KMS-11 (cell line): Measurements from ENCODE around the gene SLC4A1.

Experiments used
- H2AFZ ChIP-seq: fragments of 200-600 bp; sonication (generic); 2 replicates; pipeline ENCODE4 v1.6.1; 2016; ENCODE audit warnings: antibody characterized with exemption, mixed run types, low read depth
- H3K27ac ChIP-seq: fragments of 200-600 bp; sonication (generic); 2 replicates; pipeline ENCODE4 v1.6.1; 2016; ENCODE audit warnings: mild to moderate bottlenecking, mixed run types
- H3K27me3 ChIP-seq: fragments of 200-600 bp; sonication (generic); 2 replicates; pipeline ENCODE4 v1.6.1; 2017; ENCODE audit warnings: mild to moderate bottlenecking, low read depth, mixed run types, moderate library complexity; ENCODE audit not compliant: insufficient read depth
- H3K36me3 ChIP-seq: fragments of 200-600 bp; sonication (generic); 2 replicates; pipeline ENCODE4 v1.6.1; 2017; ENCODE audit warnings: mild to moderate bottlenecking, mixed run types; ENCODE audit not compliant: insufficient read depth
- H3K4me1 ChIP-seq: fragments of 200-600 bp; sonication (generic); 2 replicates; pipeline ENCODE4 v1.6.1; 2016; ENCODE audit warnings: mild to moderate bottlenecking, low read depth, mixed run types; ENCODE audit not compliant: poor library complexity, severe bottlenecking
- H3K4me2 ChIP-seq: fragments of 200-600 bp; sonication (generic); 2 replicates; pipeline ENCODE4 v1.7.0; 2016; ENCODE audit warnings: mild to moderate bottlenecking, mixed run types
- H3K4me3 ChIP-seq: fragments of 200-600 bp; sonication (generic); IDR thresholded peaks from 2 replicates; pipeline ENCODE4 v1.6.1; 2017; ENCODE audit warnings: low read depth, low read length, mixed read lengths; ENCODE audit not compliant: insufficient read depth
- H3K79me2 ChIP-seq: fragments of 200-600 bp; sonication (generic); 2 replicates; pipeline ENCODE4 v1.6.1; 2016; ENCODE audit warnings: low read depth, mixed run types; ENCODE audit not compliant: insufficient read depth
- H3K9ac ChIP-seq: fragments of 200-600 bp; sonication (generic); 2 replicates; pipeline ENCODE4 v1.6.1; 2016; ENCODE audit warnings: mild to moderate bottlenecking, mixed run types
- H4K20me1 ChIP-seq: fragments of 200-600 bp; sonication (generic); 2 replicates; pipeline ENCODE4 v1.6.1; 2016; ENCODE audit warnings: mild to moderate bottlenecking, mixed run types; ENCODE audit not compliant: insufficient read depth
- CTCF ChIP-seq: fragments of 200-600 bp; sonication (generic); conservative IDR thresholded peaks from 2 replicates; pipeline ENCODE4 v1.6.1; 2017; ENCODE audit warnings: low read depth, mild to moderate bottlenecking, antibody characterized with exemption, low read length, moderate library complexity, mixed read lengths

Gene SLC4A1

DNA sequence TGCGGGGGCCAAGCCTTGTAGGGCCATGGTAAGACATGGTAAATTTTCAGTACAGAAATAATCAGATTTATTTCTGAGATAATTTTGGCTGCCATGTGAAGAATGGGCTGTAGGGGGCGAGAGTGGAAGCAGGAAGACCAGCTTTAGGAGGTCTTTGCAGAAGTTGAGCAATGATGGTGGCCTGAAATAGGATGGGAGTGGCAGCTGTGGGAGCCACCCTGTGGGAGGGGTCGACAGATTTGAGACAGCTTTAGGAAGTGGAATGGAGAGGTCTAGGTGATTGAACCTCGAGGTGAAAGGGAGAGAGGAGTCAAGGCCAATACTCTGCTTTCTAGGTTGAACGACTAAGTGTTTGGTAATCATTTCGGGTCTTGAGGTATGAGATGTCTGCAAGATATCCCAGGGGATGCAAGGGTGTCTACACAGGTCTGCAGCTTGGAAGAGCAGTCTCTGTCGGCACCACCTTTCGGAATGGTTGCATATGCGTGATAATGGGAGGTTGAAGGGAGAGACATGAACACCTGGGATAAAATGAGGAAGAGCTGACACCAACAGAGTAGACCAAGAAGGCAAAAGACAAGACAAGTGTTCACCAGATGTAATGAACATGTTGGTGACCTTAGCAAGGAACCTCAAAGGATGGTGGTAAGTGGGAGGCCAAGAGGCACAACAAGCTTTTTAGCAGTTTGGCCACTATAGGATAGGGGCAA lies 64.0 kb downstream of the SLC4A1 start:
- no peak overlapping the region for H3K27ac ChIP-seq
- peaks cover 20% of the 10 kb centered on the region for H3K4me1 ChIP-seq
- no peaks in the 10 kb centered on the region for H3K27me3 ChIP-seq
- H3K4me2 ChIP-seq: 0 out of 2 replicates have a peak overlapping the region, but pooled peaks have one; percentile 3
- H3K4me3 ChIP-seq: no peak overlapping the region
- no peaks in the 10 kb centered on the region; the same call in 1 of the 2 replicates for H3K36me3 ChIP-seq
- H4K20me1 ChIP-seq: no peaks in the 10 kb centered on the region
- TF ChIP-seq CTCF: peak; percentile 96
- H3K9ac ChIP-seq: no peak overlapping the region
- H3K79me2 ChIP-seq: no peaks in the 10 kb centered on the region
- H2AFZ ChIP-seq: no peak overlapping the region

GRCh38 chr17:44202756-44203155 lies 65.2 kb downstream of the SLC4A1 start:
- peaks cover 25% of the 10 kb centered on the region for H3K4me1 ChIP-seq
- no peak for TF ChIP-seq CTCF

DNA sequence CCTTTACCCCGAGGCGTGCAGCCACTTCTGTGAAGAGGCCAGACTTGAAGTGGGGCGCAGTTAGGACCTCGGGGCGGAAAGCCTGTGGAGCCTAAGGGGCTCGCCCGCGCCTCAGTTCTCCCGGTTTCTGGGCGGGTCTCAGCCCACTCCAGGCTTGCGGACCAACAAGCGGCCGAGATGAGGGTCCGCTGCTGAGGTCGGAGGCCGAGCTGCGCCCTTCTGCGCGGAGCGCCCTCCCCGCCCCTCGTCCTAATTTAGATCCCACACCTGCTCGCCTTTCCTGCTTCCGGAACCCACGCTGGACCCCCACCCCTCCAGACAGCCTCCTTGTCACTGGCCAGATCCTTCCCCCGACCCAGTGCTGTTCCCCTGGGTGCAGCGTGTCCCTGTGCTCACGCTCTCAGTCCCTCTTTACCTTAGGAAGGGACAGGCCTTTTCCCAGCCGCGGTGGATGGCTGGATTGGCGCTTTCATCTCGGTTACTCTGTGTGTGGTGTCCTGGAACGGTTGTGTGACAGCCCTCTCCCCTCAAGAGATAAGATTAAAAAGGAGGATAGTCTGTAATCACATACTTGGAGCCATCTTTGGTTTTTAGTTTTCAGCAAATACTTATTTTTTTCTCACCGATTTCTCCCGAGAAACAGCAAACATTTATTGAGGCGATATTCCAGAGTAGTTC lies 67.3 kb downstream of the SLC4A1 start:
- Histone ChIP-seq H3K27ac (peak overlapping the region; percentile 78), H4K20me1 (no peaks in the 10 kb centered on the region), H3K4me2 (peak overlapping the region; percentile 43), H3K4me3 (peak overlapping the region; percentile 53), H3K4me1 (peaks cover 32% of the 10 kb centered on the region), H3K36me3 (no peaks in the 10 kb centered on the region), H3K79me2 (peaks cover 20% of the 10 kb centered on the region; the same call in 1 of the 2 replicates), H3K27me3 (no peaks in the 10 kb centered on the region), H2AFZ (peak overlapping the region; percentile 66), H3K9ac (peak overlapping the region; percentile 74)
- no peak for TF ChIP-seq CTCF

More at GRCh38 chr17:44202756-44203155, 65.2 kb downstream of the SLC4A1 start:
- H3K4me3 ChIP-seq: no peak overlapping the region
- no peaks in the 10 kb centered on the region for H4K20me1 ChIP-seq
- no peak overlapping the region for H2AFZ ChIP-seq
- no peak overlapping the region for H3K9ac ChIP-seq
- H3K79me2 ChIP-seq: peaks cover 9% of the 10 kb centered on the region; the same call in 1 of the 2 replicates
- H3K36me3 ChIP-seq: no peaks in the 10 kb centered on the region; the same call in 1 of the 2 replicates
- H3K27me3 ChIP-seq: no peaks in the 10 kb centered on the region
- H3K27ac ChIP-seq: no peak overlapping the region
- H3K4me2 ChIP-seq: no peak overlapping the region

DNA sequence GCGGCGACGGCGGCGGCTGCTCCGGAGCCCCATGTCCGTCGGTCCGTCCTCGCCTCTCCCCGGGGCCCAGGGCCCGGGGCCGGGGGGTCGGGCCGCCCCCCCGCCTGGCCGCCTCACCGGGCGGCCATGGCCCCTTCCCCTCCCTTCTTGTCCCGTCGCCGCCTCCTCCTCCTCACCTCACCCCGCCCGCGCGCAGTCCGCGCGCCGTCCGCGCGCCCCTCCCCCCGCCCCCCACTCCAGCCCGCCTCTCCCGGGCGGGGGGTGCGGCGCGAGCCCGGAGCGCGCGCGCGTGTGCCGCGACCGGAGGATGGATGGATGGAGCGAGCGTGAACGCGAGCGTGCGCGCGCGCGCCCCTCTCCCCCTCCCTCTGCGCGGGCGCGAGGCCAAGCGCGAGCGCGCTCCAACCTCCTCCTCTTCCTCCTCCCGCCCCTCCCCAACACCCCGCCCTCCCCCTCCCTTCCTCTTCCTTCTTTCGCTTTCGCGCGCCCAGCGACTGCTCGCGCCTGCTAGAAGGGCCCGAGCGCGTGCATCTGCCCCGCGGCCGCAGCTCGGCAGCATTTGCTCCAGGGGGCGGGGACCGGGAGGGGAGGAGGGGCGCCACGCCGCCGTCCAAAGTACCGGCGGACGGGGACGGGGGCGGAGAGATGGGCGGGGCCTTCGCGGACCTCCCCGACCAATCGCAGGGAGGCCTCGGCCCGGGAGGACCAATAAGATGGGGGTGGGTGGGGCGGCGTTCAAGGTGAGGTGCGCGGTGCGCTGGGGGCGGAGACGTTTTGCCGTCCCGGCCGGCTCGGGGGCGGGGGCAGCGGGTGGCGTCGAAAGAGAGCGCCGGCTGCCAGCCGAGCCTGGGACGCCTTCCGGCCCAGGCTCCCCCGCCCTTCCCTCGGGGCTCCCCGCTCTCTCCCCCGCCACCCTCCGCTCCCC lies 68.1 kb downstream of the SLC4A1 start, which contains the start of gene ATXN7L3:
ATXN7L3 (minus strand) TSS at position 332 of the 925 bp plus-strand sequence. CDS start 1,814 bp downstream, outside the sequence.
- Histone ChIP-seq H4K20me1 (no peaks in the 10 kb centered on the region), H3K79me2 (peaks cover 20% of the 10 kb centered on the region; the same call in 1 of the 2 replicates), H3K4me2 (peak within 1 kb of the TSS; percentile 66), H3K27me3 (no peaks in the 10 kb centered on the region), H3K36me3 (no peaks in the 10 kb centered on the region; the same call in 1 of the 2 replicates), H3K9ac (peak within 1 kb of the TSS; percentile 80), H2AFZ (peak within 1 kb of the TSS; percentile 66), H3K27ac (peak within 1 kb of the TSS; percentile 79), H3K4me1 (peaks cover 32% of the 10 kb centered on the region), H3K4me3 (peak within 1 kb of the TSS; percentile 53)
- no peak for TF ChIP-seq CTCF
